NB4 (cell line): ENCODE results near the gene ACP5.
"Not testable (repeated sequence)": the region's sequence is repeated elsewhere in the genome, so short reads cannot be mapped to it uniquely, and the experiment has no call there.

Experiments
- DNase-seq: peaks from one replicate; pipeline ENCODE4 v3.0.0; 2010; ENCODE audit warnings: low read depth
- H3K4me3 ChIP-seq: one replicate; pipeline ENCODE4 v1.5.1; 2011; ENCODE audit warnings: mild to moderate bottlenecking, low read depth, low read length, moderate library complexity
- CTCF ChIP-seq: IDR thresholded peaks from one replicate; pipeline ENCODE4 v1.5.1; 2012; ENCODE audit warnings: low read depth, low read length
- MAX ChIP-seq: IDR thresholded peaks from 2 replicates; pipeline ENCODE4 v1.6.1; 2011; ENCODE audit warnings: low read depth, low read length
- MYC ChIP-seq: IDR thresholded peaks from 2 replicates; pipeline ENCODE4 v1.6.1; 2011; ENCODE audit warnings: low read depth, low read length
- POLR2A ChIP-seq: IDR thresholded peaks from 2 replicates; pipeline ENCODE4 v1.6.1; 2011; ENCODE audit warnings: mild to moderate bottlenecking; ENCODE audit not compliant: insufficient read length; ENCODE audit errors: extremely low read depth

ACP5 gene

GRCh38 chr19:11570039-11570462 lies 7.4 kb downstream of the ACP5 start:
- no peak for TF ChIP-seq MAX
- DNase-seq = peak; percentile 67
- H3K4me3 ChIP-seq = no peak overlapping the region

GRCh38 chr19:11566164-11566563 lies 11.3 kb downstream of the ACP5 start:
- no peak overlapping the region for H3K4me3 ChIP-seq
- no peak for DNase-seq
- no peak for TF ChIP-seq MAX
- TF ChIP-seq CTCF = no peak
- no peak for TF ChIP-seq MYC
- TF ChIP-seq POLR2A = no peak

GRCh38 chr19:11565649-11565980 lies 11.8 kb downstream of the ACP5 start:
- not testable (repeated sequence) for H3K4me3 ChIP-seq, DNase-seq

GRCh38 chr19:11564082-11564807 lies 13.2 kb downstream of the ACP5 start:
- DNase-seq = not testable (repeated sequence)

GRCh38 chr19:11563532-11563931 lies 13.9 kb downstream of the ACP5 start:
- TF ChIP-seq MAX (no peak), MYC (no peak), CTCF (no peak), POLR2A (no peak)

More at GRCh38 chr19:11564082-11564807, 13.2 kb downstream of the ACP5 start:
- not testable (repeated sequence) for H3K4me3 ChIP-seq

GRCh38 chr19:11560404-11561051 lies 16.9 kb downstream of the ACP5 start:
- DNase-seq = peak; percentile 91
- TF ChIP-seq MAX (peak; percentile 20; the same call in 1 of the 2 replicates), MYC (0 out of 2 replicates have a peak, but pooled peaks have one; percentile 19), POLR2A (no peak), CTCF (peak; percentile 51)
- no peak overlapping the region for H3K4me3 ChIP-seq

More at GRCh38 chr19:11563532-11563931, 13.9 kb downstream of the ACP5 start:
- no peak for DNase-seq
- H3K4me3 ChIP-seq = no peak overlapping the region

GRCh38 chr19:11558881-11559828 lies 18.3 kb downstream of the ACP5 start, which contains the start of gene ELOF1:
Gene ELOF1 (minus strand): TSS chr19:11559230. CDS start chr19:11554347, 4,883 bp downstream.
- peak within 1 kb of the TSS; percentile 82 for H3K4me3 ChIP-seq
- peak; percentile 90 for TF ChIP-seq POLR2A
- TF ChIP-seq CTCF = no peak
- DNase-seq = peak; percentile 98
